ENCODE data around the gene PLA2G5.
"Not testable (repeated sequence)": the region's sequence is repeated elsewhere in the genome, so short reads cannot be mapped to it uniquely, and the experiment has no call there.

PLA2G5 gene, protein sequence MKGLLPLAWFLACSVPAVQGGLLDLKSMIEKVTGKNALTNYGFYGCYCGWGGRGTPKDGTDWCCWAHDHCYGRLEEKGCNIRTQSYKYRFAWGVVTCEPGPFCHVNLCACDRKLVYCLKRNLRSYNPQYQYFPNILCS

DNA sequence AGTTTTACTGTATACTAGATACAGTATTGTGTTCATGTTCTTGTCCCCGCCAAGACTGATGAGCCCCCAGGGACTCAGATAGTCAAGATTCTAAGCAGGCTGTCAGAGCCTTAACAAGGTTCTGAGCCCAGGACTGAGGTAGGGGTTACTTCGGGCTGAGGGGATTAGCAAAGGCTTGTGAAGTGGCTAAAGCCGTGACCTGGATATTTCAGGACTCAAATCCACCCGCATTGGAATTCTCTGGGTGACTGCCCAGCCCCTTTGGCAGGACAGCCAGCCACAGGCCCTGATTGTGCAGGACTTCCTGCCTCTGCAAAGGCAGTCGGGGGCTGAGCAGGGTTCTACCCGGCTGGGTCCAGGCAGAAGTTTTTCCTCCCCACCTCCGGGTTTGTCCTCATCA, at the start of gene PLA2G5:
PLA2G5 (plus strand) TSS at position 321 of the 400 bp plus-strand sequence. CDS start 14,637 bp downstream, outside the sequence.
- DNase-seq: no peak

DNA sequence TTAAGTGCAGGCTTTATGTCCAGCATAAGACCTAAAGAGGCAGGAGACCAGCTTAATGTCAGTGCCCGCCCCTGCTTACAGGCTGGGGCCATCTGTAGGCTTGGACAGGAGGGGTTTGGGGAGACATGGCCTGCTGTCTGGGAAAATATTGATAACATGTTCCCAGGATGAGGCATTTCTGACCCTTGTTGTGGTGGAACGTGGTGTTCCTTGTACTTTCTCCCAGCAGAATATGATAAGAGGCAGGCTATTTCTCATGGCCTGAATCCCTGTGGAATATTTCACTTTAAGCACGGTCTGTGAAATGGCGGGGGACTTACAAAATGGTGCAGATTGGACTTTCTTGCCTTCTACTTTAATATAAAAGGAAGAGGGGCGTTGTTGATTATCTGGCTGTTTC, 41.9 kb upstream of the PLA2G5 start:
- DNase-seq: no peak

DNA sequence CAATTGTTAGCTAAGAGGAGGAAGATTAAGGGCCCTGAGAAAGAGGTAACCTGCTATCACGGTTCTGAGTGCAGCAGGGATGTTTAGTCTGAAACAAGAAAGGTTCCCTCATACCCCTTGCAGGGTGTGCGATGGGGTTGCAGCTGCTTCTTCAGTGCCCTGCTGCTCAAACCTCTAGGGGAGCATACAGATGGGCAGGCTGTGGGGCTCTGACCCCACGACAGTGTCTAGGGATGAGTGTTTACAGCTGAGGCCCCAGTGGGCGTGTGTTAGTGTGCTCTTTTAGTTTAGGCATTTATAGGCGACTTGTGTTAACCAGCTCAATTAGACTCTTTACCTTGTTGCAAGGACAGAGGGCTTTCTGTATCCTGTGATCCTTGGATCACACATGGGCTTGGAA, 41.3 kb upstream of the PLA2G5 start:
- no peak for DNase-seq

DNA sequence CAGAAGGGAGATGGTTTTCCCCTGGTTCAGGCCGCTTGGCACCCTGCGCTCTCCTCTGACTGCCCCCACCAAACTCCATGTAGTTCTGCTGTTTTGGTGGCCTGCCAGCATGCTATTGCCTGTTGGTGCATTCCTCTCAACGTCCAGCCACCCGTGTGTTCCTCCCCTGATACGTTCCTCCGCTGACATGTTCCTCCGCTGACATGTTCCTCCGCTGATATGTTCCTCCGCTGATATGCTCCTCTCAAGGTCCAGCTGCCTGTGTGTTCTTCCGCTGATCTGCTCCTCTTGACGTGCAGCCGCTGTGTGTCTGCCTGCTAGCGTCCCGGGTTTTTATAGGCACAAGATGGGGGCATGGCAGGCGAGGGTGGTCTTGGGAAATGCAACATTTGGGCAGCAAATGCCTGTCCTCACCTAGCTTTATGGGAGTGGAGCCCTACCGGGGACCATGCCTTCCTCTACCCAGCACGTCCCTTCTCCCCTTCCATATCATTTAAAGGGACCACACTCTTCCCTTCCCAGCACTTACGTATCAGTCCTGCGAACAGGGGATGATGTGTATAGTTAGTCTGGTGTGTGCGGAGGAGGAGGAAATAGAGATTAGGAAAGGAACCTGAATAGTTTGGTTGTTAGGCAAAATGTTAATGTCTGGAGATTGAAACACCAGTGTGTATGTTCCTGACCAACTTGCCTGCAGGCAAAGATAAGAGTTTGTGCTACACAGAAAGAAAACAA, 40.6 kb upstream of the PLA2G5 start:
- no peak for DNase-seq

DNA sequence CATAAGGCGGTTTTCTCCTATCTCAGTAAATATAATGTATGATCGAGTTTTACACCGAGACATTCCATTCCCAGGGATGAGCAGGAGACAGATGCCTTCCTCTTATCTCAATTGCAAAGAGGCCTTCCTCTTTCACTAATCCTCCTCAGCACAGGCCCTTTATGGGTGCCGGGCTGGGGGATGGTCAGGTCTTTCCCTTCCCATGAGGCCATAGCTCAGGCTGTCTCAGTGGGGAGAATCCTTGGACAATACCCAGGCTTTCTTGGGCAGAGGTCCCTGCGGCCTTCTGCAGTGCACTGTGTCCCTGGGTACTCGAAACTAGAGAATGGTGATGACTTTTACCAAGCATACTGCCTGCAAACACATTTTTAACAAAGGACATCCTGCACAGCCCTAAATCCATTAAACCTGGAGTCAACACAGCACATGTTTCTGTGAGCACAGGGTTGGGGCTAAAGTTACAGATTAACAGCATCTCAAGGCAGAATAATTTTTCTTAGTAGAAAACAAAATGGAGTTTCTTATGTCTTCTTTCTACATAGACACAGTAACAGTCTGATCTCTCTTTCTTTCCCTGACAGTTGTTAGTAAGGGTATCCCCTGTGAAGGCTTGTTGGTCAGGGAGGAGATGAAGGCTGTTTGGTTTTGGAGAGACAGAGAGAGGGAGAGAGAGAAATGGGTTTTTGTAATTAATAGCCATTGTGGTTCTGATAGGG, 39.4 kb upstream of the PLA2G5 start:
- not testable (repeated sequence) for DNase-seq

DNA sequence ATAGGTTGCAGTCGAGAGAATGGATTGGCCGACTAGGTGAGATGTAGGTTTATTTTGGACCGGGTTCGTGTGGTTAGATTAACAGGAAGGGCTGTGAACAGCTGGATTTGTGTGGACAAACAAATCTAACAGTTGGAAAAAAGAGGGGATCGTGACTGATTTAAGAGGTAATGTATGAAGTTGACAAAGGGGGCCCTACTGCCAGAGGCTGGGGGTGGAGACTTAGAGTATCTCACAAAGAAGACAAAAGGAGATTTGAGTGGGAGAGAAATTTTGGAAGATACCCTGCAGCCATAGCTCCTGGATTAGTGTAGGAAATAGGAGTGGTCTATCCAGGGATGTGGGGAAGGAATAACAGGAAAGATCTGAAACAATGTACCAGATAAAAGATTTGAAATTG, 38.8 kb upstream of the PLA2G5 start:
- no peak for DNase-seq

DNA sequence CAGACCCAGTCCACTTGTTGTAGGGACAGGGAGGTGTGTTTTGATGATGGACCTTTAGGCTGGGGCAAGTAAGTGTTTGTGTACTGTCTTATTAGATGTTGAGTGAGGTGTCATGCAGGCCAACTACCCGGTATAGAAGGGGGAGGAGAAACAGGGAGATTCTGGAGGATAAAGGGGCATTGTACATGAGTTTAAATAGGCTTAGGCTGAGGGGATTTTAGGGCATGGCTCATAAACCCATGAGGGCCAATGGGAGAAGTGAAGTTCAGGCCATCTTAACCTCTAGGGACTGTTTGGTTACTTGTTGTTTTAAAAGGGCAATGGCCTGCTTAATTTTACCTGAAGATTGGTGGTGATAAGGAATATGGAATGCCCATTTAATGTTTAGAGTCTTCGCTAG, 38.2 kb upstream of the PLA2G5 start:
- DNase-seq: no peak

DNA sequence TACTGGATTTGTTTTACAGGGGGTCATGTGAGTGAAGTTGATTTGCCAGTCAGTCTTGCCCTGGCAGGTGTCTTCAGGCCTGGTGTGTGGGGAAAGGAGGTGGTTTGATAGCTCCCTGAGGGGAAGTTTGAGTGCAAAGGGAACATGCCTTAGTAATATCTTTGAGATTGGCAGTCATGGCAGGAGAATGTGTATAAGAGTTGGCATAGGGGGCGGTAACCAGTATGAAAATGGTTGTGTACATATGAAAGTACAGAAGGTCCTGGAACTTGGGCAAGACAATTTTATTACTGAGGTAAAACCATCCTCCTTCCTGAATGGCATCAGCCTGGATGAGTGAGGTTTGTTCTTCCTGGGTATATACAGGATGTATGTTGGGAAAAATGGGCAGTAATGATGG, 37.6 kb upstream of the PLA2G5 start:
- DNase-seq: no peak

DNA sequence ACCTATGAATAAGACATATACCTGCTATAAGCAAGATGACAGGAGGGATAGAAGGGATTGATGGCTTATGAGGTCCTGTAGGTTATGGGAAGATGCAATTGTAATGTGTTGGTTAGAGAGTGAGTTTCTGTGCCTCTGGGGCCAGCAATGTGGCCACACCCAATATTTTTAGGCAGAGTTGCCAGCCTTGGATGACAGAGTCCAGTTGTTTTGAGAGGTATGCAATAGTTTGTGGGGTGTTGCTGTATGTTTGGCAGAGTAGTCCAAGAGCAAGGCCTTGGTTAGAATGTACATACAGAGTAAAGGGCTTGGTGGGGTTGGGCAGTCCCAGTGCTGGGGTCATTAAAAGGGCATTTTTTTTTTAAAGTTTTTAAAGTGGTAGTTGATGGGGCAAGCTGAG, 36.6 kb upstream of the PLA2G5 start:
- DNase-seq: no peak

DNA sequence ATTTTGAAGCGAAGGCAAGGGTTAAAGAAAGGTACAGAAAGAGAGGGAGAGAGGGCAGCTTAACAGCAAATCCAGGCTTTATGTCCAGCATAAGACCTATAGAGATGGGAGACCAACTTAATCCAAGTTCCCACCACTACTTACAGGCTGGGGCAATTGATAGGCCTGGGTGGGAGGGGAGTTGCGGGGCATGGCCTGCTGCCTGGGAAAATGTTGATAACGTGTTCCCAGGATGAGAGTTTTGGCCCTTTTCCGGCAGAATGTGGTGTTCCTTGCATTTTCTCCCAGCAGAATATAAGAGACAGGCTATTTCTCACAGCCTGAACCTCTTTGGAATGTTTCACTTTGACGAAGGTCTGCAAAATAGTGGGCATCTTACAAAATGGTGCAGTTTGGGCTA, 34.9 kb upstream of the PLA2G5 start:
- DNase-seq: no peak

DNA sequence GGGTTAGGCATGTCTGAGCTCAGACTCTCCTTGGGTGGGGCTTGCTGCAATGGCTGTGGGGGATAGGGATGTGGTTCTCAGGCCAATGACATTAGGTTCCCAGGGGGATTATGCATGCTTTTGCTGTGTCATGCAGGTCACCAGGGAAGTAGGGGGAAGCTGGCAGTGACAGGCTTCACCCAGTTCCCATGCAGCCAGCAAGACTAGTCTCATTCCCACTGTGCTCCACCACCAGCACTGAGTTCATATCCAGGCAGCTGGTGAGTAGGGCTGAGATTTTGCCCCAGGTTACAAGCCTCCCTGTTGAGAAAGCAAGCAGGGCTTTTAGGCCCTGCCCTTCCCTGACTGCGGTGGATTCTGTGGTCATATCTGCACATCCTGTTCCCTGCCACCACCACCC, 32.1 kb upstream of the PLA2G5 start:
- no peak for DNase-seq

DNA sequence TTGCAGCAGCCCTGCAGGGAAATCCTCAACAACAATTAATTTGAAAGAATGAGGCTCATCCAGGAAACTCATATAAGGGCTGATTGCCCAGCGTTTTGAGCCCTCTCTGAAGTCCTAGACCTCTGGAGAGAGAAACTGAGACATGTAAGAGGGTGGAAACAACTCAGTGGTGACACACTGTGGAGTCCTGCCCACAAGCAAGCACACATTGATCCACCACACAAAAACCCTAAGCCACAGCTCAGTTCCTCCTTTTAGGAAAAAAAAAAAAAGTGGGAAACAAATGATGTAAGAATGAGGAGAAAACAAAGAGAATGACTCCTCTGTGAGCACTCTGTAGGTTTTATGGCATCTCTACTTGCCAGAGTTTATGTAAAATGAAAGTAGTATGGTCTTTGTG, 22.9 kb upstream of the PLA2G5 start:
- DNase-seq: no peak

DNA sequence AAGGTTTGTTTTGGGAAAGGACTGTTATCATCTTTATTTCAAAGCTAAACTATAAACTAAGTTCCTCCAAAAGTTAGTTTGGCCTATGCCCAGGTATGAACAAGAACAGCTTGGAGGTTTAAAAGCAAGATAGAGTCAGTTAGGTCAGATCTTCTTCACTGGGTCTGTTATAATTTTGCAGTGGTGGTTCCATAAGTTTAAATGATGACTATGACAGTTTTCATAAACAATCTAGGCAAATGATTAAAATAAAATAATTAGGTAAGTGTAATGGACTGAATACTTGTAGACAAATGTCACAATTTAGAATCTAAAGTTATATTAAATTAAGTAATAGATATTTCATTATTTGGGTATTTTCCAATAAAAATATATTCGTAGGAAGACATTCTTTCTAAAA, 21.4 kb upstream of the PLA2G5 start:
- no peak for DNase-seq

DNA sequence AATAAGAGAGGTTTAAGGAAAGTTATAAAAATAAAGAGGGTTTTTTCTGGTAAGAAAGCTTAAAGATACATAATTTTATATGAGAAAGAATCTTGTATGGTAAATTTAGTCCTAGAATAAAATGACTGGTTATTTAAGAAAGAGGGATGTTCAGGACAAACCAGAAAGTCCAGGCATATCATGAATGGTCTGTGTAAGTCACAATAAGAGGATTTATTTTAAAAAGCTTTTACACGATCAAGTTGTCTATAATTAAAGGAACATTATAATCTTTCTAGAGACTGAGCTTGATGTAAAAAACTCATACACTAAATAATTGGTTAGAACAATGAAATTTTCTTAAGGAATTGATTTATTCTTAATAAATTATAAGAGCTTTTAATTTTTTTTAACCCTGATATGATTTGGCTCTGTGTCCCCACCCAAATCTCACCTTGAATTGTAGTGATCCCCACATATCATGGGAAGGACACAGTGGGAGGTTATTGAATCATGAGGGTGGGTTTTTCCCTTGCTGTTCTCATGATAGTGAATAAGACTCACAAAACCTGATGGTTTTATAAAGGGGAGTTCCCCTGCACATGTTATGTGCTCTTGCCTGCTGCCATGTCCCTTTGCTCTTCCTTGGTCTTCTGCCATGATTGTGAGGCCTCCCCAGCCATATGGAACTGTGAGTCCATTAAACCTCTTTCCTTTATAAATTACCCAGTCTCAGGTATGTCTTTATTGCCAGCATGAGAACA, 20.8 kb upstream of the PLA2G5 start:
- not testable (repeated sequence) for DNase-seq

DNA sequence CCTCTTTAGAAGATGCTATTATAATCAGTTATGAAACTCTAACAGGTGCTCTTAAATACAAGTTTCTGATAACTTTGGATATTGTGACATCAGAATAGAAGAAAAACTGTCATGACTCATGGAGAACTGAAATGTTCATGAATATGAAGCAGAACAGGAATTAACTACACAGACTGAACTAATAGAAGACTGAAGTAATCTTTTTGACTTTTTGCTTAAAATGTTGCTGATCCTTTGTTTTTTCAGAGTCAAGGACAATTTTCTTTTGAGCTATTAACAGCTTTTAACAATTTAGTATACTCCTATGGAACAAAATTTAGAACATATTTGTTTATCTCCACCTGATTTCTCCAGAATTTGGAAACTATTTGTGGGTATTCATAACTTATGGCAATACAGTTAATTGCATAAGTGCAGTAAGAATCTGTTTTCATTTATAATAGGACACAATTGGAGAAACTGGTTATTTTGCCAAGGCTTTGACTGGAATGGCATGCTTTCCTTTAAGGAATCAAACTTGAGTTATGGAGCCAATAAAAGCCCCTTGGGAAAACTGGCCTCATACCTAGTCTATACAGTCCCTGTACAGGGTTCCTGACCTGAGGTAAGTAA, 18.7 kb upstream of the PLA2G5 start:
- no peak for DNase-seq

DNA sequence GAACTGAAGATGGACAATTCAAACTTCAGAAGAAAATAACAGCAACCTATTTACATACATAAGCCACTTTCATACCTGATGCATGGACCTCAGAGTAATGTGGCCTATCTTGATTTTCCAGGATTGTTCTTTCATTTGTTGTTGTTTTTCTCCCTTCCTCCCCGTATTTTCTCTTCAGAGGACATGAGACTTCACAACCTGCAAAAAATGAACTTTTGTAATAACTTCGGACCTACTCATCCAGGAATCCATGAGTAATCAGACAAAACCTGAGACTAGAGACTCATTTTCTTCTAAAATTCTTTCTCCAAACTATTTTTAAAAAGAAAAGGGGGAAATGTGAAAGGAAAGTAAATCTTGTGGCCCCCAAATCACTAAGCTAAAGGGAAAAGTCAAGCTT, 17.6 kb upstream of the PLA2G5 start:
- DNase-seq: no peak

DNA sequence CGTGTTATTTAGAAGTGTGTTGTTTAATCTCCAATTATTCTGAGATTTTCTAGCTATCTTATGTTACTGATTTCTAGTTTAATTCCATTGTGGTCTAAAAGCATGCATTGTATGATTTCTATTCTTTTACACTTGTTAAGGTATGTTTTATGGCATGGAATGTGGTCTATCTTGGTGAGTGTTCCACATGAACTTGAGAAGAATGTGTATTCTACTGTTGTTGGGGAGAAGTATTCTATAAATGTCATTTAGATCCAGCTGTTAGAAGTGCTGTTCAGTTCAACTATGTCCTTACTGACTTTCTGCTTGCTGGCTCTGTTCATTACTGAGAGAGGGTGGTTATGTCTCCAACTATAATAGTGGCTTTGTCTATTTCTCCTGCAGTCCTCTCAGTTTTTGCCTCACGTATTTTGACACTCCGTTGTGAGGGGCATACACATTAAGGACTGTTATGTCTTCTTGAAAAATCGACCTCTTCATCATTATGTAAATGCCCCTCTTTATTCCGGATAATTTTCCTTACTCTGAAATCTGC, 12.0 kb upstream of the PLA2G5 start:
- DNase-seq: no peak

DNA sequence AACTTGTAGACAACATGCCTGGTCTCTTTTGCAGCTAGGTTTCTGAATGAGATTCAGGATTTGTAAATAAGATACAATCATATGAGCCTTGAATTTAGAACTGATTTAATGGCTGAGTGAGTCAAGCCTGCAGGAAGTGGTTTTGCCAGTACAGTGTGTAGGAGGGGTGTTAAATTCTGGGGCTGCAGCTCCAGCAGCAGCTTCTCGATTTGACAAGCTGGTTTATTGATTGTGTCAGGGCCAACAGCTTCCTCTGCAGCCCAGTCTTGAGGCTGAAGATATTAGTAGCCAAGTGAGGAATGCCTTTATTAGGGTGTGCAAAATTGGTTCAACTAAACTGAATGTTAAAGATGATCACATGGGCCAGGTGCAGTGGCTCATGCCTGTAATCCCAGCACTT, 11.5 kb upstream of the PLA2G5 start:
- DNase-seq: no peak

DNA sequence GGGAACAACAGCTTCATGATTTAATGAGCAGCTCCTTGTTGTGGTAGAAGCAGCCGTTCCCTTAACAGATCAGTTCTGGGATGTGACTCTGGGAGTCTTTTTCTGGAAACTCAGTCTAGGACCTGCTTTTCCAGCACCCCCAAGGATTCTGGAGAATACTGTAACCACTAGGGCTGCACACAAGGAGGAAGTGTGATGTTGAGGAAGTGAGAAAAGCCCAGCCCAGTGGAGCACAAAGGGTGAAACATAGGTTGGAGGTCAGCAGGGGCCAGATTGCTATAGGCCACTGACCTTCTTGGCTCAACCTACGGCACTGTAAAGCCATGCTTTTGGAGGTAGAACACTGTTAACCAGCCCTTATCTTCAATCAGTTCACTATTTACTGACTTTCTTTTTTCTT, 10.1 kb upstream of the PLA2G5 start:
- DNase-seq: no peak

DNA sequence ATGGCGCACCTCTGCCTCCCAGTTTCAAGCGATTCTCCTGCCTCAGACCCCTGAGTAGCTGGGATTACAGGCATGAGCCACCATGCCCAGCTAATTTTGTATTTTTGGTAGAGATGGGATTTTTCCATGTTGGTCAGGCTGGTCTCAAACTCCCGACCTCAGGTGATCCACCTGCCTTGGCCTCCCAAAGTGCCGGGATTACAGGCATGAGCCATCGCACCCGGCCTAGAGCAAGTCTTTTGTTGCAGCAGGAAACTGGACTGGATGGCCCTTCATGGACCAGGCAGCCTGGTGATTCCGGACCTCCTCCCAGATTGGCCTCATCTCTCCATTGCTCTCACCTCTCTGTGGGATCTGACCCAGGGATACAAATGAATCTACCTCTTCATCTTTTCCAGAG, 9.2 kb upstream of the PLA2G5 start:
- DNase-seq: not testable (repeated sequence)

DNA sequence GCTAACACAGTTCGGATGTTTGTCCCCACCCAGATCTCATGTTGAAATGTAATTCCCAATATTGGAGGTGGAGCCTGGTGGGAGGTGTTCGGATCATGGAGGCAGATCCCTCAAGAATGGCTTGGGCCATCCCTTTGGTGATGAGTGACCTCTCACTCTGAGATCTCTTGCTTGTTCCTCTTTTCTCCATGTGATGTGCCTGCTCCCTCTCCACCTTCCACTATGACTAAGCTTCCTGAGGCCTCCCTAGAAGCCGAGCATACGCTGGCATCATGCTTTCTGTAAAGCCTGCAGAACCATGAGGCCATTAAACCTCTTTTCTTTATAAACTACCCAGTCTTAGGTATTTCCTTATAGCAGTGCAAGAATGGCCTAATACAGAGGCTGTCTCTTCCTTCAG, 8.1 kb upstream of the PLA2G5 start:
- no peak for DNase-seq

DNA sequence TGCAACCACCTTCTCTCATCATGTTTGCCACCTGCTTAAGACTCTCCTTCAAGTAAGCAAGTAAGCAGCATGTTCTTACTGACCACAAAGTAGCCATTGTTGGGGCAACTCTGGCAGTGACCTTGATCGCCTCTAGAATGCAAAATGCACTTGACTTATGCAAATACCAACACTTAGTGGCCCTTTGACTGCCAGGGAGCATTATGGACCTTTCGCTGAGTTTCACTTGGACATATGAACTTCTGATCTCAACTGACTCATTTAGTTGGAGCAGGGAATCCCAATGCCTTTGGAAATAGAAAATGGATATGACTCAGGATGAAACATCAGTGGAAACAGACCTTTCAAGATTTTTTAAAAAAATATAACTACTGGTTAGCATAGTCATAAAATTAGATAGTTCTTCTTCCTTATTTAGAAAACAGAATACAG, 6.1 kb upstream of the PLA2G5 start:
- DNase-seq: no peak

DNA sequence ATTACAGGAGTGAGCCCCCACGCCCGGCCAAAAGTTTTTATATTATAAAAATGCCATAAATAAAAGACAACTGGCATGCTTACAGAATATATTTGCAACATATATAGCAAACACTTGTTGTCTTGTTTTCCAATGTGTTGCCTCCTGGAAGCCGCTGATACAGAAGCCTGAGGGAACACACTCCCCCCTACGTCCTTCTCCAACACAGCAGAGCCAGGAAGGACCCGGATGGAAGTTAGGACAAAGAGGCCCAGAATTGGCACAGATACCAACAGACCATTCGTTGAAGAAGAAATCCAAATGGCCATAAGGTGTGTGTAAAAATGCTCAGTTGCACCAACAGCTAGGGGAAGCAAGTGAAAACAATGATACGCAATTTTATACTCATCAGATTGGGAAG, 1.3 kb upstream of the PLA2G5 start:
- no peak for DNase-seq
